GM12875 (cell line): ENCODE results near the gene P2RX3.
A peak's percentile ranks its signal among the peaks of the same experiment; 100 is the strongest.

Experiments used
- H3K4me3 ChIP-seq: one replicate; pipeline ENCODE4 v1.5.1; 2011; ENCODE audit warnings: low read depth, low read length, control low read depth
- CTCF ChIP-seq: IDR thresholded peaks from 2 replicates; pipeline ENCODE4 v1.5.1; 2011; ENCODE audit warnings: low read depth, mild to moderate bottlenecking, control low read depth, inconsistent platforms, low read length, moderate library complexity, borderline replicate concordance; ENCODE audit not compliant: insufficient read depth

Gene P2RX3

DNA sequence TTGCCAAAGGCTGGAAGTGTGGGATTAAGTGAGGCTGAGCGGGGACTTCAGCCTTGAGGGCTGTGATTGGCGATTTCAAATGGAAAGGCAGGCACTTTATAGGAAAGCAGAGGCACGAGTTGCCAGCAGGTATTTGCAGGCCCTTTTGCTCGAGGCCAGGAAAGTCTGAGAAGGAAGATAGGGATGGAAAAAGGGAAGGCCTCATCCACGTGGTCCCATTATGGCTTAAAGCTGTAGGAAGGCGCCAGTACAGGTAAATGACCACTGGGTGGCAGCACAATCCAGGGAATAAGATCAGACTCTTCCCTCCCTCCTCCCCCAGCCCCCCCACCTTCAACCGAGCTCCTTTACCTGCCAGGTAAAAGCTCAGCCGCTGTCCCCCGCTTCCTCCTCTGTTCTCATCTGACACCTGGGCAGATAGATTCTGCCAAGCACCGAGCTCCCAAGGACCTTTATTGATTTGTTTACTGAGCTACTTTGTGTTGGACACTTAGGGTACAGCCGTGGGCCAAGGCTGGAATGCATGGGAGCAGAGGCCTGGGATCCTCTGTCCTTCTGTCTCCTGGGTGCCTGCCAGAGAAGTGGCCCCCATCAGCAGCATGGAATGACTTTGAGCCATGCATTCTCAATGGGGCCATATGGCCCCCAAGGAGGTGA lies 7.5 kb downstream of the P2RX3 start:
- peak; percentile 68 for TF ChIP-seq CTCF
- no peak overlapping the region for H3K4me3 ChIP-seq

GRCh38 chr11:57347336-57347735 lies 9.2 kb downstream of the P2RX3 start:
- TF ChIP-seq CTCF, result no peak

DNA sequence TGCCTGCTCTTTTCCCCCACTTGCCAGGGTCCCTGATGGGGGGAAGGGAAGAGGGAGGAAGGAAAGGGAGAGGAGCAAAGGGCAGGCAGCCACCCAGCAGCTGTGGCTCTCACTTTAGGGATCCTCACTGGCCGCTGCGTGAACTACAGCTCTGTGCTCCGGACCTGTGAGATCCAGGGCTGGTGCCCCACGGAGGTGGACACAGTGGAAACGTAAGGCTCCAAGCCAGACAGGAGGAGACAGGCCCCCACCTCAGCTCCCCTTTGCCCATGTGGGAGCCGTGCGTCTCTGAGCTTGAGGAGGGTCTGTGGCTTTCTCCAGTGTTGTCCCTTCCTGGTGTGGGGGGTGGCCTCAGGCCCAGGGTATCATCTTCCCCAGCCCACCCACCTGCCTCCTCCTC lies 9.9 kb downstream of the P2RX3 start:
- H3K4me3 ChIP-seq, result no peak overlapping the region
- TF ChIP-seq CTCF, result no peak

More at GRCh38 chr11:57347336-57347735, 9.2 kb downstream of the P2RX3 start:
- no peak overlapping the region for H3K4me3 ChIP-seq

- H3K4me3 ChIP-seq, result no peak overlapping the region
- TF ChIP-seq CTCF, result no peak
Observed at GRCh38 chr11:57348636-57349313, 10.6 kb downstream of the P2RX3 start.

DNA sequence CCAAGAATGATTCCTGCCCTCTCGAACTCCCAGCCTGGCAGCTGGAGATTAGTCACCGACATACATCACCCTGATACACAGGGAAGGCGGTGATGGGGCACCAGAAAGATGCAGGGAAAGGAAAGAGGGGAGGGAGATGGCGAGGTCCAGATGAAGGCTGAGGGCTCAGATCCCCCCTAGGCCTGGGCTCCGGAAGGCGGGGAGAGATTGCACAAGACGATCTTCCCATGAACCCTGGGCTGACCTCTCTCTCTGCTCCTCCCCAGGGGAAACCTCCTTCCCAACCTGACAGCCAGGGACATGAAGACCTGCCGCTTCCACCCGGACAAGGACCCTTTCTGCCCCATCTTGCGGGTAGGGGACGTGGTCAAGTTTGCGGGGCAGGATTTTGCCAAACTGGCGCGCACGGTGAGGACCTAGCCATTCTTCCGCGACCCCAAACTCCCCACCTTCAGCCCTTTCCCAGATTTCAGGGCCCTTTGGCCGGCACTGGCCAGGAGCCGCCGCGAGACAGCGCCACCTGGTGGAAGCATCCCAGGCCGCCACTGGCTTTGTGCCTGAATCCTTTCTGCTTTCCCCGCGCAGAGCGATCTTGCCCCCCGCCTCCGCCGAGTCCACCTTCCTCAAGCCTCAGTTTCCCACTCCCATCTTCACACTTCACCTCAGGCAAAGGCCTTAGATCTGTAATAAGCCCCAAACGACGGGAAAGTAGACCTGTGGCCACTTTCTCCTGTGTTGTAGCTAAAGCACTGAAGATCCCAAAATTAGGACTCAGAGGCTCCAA lies 11.5 kb downstream of the P2RX3 start:
- H3K4me3 ChIP-seq, result no peak overlapping the region
- peak; percentile 86 for TF ChIP-seq CTCF

DNA sequence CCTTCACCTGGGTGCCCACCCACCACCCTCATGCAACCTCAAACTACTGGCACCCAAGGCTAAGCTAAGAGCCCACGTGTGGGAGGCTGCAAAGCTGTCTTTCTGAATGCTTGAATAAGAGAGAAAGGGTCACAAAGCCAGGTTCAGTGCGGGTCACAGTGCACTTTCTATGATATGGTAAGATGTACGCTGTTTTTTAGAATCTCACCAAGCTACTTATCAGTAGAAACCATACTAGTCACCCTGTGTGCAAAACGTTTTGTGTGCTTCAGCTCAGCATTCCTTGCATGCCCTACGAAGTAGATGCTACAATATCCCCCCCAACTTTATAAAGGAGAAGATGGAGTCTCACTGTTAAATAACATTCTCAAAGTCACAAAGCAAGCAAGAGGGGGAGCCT lies 14.9 kb downstream of the P2RX3 start:
- no peak overlapping the region for H3K4me3 ChIP-seq
- TF ChIP-seq CTCF, result no peak
